HS-27A (cell line): ENCODE data around the gene SMIM13.
A peak's percentile ranks its signal among the peaks of the same experiment; 100 is the strongest.

Experiments used
- DNase-seq: peaks from one replicate; pipeline ENCODE4 v3.0.0-alpha.2; 2012; ENCODE audit warnings: low read depth, missing footprints

The SMIM13 gene

DNA sequence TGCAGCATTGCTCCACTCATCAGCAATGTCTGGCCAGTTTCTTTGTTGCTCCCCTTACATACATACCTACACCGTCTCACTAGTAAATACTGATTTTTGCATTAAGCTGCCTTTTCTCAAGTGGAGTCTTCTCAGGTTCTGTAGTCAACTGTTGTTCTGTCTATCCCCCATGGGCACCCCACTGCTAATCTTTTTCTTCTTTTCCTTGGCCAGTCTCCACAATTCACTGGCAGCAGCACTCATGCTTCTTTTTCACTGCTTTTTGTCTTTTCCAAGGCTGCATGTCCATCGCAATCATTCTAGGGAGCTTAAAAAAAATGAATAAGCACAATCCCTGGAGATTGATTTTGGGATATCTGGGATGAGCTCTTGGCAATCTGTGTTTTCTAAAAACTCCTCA is 28.2 kb downstream of the SMIM13 start:
- no peak for DNase-seq

DNA sequence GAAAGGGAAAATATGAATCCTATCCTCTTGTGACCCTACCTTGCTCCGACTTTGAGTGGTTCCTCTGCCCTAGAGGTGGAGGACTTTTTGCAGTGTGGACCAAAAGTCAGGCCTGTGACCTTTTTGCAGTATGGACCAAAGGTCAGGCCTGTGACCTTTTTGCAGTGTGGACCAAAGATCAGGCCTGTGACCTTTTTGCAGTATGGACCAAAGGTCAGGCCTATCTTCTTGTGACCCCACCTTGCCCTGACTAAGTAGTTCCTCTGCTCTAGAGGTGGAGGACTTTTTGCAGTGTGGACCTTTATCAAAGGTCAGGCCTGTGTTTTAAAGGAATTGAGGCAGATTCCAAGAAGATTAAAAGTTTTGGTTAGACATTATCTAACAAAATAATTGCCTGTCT is 28.7 kb downstream of the SMIM13 start:
- DNase-seq, result no peak

DNA sequence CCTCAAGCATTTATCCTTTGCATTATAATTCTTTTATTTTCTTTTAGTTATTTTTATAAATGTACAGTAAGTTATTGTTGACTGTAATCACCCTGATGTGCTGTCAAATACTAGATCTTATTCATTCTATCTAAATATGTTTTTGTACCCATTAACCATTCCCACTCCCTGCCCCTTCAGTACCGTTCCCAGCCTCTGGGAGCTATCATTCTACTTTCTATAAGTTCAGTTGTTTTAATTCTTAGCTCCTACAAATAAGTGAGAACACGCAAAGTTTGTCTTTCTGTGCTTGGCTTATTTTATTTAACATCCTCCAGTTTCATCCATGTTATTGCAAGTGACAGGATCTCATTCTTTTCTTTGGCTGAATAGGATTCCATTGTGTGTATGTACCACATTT is 30.3 kb downstream of the SMIM13 start:
- DNase-seq, result no peak

DNA sequence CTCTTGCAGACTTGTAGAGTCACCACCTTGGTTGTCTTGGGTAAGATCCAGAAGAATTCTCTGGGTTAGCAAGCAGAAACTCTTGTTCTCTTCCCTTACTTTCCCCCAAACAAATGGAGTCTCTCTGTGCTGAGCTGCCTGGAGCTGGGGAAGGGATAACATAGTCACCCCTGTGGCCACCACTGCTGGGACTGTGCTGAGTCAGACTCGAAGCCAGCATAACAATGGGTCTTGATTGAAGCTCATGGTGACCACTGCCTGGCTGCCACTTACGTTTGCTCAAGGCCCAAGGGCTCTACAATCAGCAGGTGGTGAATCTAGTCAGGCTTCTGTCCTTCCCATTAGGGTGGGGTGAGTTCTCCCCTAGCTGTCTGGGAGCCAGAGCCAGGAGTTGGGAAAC is 33.2 kb downstream of the SMIM13 start:
- no peak for DNase-seq

DNA sequence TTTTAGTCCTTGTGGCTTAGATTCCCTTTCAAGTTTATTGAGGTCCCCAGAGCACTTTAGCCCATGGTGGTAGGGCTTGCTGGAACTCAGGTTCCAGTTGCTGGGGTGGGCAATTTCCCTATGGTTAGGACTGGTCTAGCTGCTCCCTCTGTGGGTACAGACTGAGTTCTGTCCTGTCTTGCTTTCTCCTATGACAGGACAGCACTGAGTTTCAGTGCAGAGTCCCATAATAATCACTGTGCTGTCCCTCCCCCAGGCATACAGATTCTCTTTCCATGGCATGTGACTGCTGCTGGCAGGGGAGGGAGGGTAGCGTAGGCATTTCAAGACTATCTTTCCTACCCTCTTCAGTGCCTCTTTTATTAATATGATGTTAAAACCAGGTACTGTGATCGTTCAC is 35.0 kb downstream of the SMIM13 start:
- no peak for DNase-seq

- no peak for DNase-seq
Measured at GRCh38 chr6:11129908-11130565, 36.4 kb downstream of the SMIM13 start.

- DNase-seq, result no peak
Measured at GRCh38 chr6:11130605-11131004, 37.0 kb downstream of the SMIM13 start.

- DNase-seq, result no peak
Measured at GRCh38 chr6:11132194-11132888, 38.7 kb downstream of the SMIM13 start.

DNA sequence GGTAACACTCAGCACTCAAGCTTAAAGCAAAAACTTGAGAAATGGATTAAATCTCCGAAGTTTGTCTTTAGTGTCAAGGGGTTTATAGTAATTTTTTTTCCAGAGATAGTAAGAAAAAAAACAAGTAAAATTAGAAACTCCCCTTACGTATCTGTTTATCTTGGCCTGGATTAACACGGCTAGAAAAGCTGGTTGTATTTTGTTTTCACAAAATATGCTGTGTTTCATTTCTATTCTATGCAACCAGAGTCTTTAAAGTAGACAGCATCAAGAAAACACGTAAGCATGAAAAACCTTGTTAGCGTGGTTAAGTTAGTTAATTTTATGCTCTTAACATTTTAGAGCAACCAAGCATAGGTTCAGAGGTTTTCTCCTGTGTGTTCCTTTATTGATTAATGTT is 39.6 kb downstream of the SMIM13 start:
- no peak for DNase-seq

- DNase-seq, result no peak
Measured at GRCh38 chr6:11136809-11137208, 43.2 kb downstream of the SMIM13 start.

DNA sequence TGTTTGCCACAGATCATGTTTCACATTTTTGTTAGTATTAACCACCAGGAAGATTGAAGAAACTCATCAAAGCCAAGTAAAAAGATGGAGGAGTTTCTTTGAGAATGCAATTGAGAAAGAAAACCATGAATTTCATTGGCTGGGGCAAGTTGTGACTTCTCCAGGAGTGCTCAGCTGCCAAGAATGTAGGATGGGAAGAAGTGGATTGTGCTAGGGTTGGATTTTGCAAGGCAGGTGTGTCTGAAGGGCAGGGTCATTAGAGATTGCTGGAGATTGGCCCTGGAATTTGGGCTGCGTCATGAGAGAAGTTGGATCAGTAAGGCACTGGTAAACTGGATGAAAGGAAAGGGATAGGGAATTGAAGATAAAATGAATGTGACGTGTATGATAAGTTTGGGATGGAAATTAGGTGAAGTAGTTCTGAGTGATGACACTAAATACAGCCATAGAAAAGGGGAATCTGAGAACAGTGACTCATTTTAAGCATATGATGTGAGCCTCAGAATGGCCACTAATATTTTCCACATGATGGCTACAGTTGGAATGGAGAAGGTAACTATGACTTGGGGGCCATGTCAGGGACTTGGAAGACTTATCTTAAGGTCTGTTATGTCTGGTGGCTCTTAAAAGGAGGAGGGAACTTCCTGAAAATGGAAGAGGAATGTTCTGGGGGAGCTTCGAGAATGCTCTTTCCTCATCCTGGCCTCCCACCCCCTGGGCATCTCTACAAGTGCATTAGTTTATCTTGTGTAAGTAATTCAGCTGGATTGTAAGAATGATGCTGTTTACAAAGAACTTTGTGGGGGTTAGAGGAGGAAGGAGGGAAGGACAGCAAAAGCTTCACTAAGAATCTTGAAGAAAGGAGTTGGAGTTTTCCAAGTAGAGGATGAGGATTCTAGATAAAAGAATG is 45.7 kb downstream of the SMIM13 start:
- no peak for DNase-seq

- DNase-seq, result no peak
Measured at GRCh38 chr6:11140056-11140455, 46.4 kb downstream of the SMIM13 start.

- no peak for DNase-seq
Measured at GRCh38 chr6:11141295-11141694, 47.7 kb downstream of the SMIM13 start.

DNA sequence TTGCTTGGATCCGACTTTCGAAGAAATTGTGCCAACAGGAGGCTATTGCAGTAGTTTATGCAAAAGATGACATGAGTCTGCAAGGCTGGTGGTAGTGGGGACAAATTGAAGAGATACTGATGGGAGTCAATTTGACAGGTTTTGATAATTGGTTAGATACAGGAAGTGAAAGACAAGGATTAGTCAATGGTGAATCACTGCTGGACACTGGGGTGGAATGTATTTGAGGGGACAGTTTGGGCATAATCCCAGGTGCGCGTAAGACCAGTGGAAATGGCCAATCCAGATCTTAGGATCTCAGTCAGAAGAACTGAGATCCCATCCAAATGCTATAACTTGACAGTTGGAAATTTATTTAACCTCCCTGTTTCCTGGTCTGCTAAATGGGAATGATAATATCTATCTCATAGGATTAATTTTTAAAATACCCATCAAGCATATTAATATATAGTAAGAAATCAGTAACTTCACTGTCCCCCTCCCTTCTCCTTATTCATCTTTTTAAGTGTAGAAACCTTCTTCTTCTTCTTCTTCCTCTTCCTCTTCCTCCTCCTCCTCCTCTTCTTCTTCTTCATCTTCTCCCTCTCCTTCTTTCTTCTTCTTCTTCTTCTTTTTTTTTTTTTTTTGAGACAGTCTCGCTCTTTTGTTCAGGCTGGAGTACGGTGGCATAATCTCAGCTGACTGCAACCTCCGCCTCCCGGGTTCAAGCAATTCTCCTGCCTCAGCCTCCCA is 48.8 kb downstream of the SMIM13 start:
- no peak for DNase-seq

DNA sequence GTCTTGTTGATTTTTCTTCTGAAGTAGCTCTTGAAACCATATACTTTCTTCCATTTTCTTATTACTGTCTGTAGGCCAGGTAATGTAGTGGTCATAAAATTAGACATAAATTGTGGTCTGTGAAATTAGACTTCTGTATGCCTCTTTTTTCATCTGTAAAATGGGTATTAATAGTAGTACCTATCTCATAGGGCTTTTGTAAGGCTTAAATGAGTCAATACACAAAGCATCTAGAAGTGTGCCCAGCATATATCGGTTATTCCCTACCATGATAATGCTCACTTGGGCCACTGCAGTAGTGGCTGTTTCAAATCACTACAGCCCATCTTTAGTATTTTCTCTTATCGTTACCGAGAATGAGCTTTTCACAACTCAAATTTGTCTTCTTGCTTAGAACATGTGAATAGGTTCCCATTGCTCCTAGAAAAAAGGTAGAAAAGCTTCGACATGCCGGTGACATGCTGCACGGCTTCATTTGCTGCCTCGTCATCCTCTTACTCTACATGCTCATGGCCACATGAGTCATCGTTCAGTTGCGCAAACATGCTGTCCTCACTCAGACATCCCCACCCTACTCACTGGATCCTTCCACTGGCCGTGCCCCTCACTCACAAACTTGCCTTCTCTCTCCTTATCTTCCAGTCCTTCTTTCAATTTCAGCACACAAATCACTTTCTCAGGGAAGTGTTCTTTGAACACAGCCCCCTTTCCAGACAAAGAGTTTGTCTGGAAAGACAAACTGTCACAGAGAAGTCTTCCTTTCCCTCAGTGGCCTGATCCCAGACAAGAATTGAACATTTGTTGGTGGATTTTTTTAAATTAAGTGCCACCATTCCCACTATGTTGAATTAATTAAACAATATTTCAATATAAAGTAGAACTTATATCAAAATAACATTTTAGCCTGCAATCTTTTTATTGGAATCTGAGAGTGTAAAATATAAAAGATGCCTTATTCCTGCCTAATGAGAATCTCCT is 50.0 kb downstream of the SMIM13 start:
- peak; percentile 98 for DNase-seq

DNA sequence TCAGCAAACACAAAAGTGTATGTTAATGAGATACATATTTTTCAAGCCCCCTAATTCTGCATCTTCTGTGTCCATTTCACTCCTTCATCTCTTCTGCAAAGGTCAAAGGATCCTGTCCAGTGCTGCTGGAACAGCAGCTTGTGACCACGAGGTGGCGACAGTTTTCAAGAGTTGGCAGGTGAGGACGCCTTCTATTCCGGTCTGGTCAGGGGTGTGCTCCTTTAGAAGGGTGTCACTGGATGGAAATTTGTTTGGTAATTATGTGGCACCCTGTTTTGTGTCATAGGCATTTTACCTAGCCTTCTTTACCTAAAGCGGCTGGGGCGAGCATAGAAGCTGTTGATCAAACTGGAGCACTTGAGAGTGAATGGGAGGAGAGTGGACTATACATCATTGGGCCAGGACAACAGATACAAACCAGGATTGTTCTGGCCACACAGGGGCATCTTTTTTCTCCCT is 50.8 kb downstream of the SMIM13 start:
- DNase-seq, result no peak

DNA sequence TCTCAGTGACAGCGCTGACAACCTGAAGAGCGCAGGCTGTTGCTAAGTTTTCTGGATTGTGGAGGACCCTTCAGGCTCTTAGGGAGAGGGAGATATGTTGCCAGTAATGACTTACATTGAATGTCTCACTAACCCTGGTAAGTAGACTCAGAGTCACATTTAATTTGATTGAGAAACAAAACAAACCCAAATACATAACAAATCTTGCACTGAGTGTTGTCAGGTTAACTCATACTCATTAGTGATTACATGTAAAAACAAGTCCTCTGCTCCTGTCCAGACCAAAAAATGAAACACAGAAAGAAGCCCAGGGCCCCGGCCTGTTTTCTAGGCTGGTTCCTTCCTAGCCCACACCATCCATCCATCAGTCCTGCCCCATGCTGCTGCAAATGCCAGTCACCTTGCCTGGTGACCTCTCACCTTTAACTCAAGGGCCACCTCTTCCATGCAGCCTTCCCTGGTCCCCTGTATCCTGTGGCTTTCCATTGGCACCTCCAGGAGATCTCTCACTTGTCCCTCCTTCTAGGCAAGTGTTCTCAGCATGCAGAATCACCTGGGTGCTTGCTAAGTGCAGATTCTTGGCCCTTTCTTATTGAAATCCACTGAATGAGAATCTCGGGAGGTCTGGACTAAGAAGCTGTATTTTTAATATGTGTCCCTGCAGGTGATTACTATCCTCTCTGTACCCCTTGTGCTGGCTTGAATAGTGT is 52.6 kb downstream of the SMIM13 start:
- DNase-seq, result no peak

- DNase-seq, result no peak
Measured at GRCh38 chr6:11149551-11149950, 55.9 kb downstream of the SMIM13 start.

GRCh38 chr6:11151488-11151887 is 57.9 kb downstream of the SMIM13 start:
- no peak for DNase-seq

DNA sequence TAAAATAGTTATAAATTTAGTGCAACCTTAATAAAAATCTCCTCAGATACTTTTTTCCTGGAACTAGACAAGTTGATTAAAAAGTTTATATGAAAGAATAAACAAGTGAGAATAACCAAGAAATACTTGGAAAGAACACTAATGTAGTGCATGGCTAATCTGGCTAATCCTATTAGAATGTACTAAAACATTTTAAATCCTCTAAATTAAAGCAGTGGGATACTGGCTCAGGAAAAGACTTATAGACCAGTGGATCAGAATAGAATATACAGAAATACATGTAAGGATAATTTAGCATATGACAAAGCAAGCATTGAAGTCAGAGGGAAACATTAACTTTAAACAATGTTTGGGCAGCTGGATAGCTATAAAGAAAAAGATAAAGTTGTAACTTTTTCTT is 58.9 kb downstream of the SMIM13 start:
- no peak for DNase-seq
